Activated T-helper 1 cell treated with anti-CD3 and anti-CD28 coated beads, Interleukin-12 subunit alpha, Interleukin-12 subunit beta, Interleukin-2, Interleukin-4 antibody, amounts not matched to agents 30 ng/mL and 10 ng/mL and 1 ng/mL, durations not matched to agents 14 hours and 24 hours and 36 hours (primary cell): ENCODE results near the gene NBAS. TPM values are rescaled to one million over a fixed set of nuclear protein-coding genes. Genes with fewer than 3 reads are reported as not detected.

Experiments
- DNase-seq: peaks from one replicate; pipeline ENCODE4 v3.0.0; 2021; ENCODE audit warnings: low spot score
- H3K27ac Mint-ChIP-seq: one replicate; pipeline ENCODE4 v1.8.0; 2021; ENCODE audit warnings: mild to moderate bottlenecking, mixed read lengths
- H3K27me3 Mint-ChIP-seq: one replicate; pipeline ENCODE4 v1.8.0; 2022; ENCODE audit warnings: mild to moderate bottlenecking, moderate library complexity, mixed read lengths; ENCODE audit not compliant: insufficient read depth
- H3K36me3 Mint-ChIP-seq: one replicate; pipeline ENCODE4 v1.8.0; 2021; ENCODE audit warnings: low read depth, mixed read lengths
- H3K4me1 Mint-ChIP-seq: one replicate; pipeline ENCODE4 v1.8.0; 2021; ENCODE audit warnings: low read depth, mixed read lengths
- H3K4me3 Mint-ChIP-seq: one replicate; pipeline ENCODE4 v1.8.0; 2021; ENCODE audit warnings: mild to moderate bottlenecking, moderate library complexity, mixed read lengths
- H3K9me3 Mint-ChIP-seq: one replicate; pipeline ENCODE4 v1.8.0; 2021; ENCODE audit warnings: mixed read lengths
- intact Hi-C: fragments of 100-400 bp; cut with micrococcal nuclease; formaldehyde crosslinking; loops from one replicate; pipeline ENCODE4 v1.15.1; 2024
- total RNA-seq: library from RNA; stranded (reverse); gene quantifications from 2 replicates; pipeline ENCODE4 v1.2.3, GENCODE V29; 2022

The NBAS gene
- total RNA-seq, 1 donor from 2014 or later: 33.6 TPM

DNA sequence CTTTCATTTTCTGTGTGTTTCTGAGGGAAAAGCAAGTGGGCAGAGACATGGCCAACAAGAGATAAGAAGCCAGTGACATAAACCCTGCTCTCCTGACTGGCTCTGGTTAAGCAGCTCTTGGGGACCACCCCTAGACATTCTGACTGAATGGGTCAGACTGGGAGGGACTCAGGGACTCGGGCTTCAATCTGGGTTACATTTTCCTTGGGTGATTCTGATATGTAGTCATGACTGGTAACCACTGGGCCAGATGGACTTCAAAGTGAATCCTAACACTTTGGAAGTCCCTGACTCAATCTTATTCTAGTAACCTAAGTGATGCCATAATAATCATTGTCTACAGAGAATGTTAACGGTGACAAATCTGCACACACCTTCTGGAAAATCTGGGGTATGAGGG, 397.8 kb downstream of the NBAS start:
- intact Hi-C loops: no loop called here
- Mint-ChIP-seq H3K4me3 (no peak overlapping the region), H3K4me1 (peaks cover 7% of the 10 kb centered on the region), H3K36me3 (peaks cover 2% of the 10 kb centered on the region), H3K9me3 (no peaks in the 10 kb centered on the region), H3K27ac (no peak overlapping the region), H3K27me3 (peaks cover 9% of the 10 kb centered on the region)
- no peak for DNase-seq

- DNase-seq: no peak
- Mint-ChIP-seq H3K9me3 (no peaks in the 10 kb centered on the region), H3K4me3 (no peak overlapping the region), H3K36me3 (peaks cover 2% of the 10 kb centered on the region), H3K4me1 (peaks cover 7% of the 10 kb centered on the region), H3K27me3 (peaks cover 9% of the 10 kb centered on the region), H3K27ac (no peak overlapping the region)
- intact Hi-C loops: no loop called here
These were observed 398.5 kb downstream of the NBAS start for GRCh38 chr2:15162620-15163019.

DNA sequence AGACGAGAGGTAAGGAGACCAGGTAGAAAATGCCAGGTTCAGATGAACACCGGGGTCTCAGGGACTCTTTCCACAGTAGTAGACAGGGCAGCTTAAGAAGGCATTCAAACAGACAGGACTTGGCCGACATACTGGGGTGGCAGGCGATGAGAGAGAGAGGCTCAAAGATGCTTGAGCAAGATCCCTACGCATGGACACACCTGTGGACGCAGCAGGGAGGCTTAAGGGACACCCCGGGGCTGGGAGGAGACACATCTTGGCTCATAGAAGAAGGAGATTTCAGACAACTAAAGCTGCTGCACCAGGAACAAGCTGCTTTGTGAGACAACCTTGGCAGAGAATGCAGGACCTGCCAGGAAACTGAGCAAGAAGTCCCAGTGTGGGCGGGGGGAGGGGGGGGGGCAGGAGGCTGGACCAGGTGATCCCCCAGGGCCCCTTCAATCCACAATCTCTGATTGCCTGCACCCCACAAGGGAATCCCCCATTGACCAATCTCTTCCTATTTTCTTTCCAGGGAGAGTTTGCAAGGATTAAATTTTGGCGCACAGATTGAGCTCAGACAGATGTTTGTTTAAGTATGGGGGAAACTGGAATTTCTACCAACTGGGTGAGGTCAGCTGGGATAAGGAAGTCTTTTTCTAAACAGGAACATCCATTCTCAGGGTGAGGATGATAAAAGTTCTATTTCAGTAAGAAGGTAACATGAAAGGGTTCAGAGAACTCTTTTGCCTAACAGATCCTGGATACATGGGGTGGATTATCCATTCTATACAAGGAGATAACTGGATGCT, 400.7 kb downstream of the NBAS start:
- no peaks in the 10 kb centered on the region for H3K9me3 Mint-ChIP-seq
- intact Hi-C loops: no loop called here

GRCh38 chr2:15159751-15160177, 401.4 kb downstream of the NBAS start:
- intact Hi-C loops: loop anchor here (1.0 kb wide), 1 partner anchor 256 kb away; no protein-coding TSS in a partner anchor
- DNase-seq: no peak
- Mint-ChIP-seq H3K27me3 (peaks cover 17% of the 10 kb centered on the region), H3K27ac (no peak overlapping the region), H3K4me1 (peaks cover 17% of the 10 kb centered on the region), H3K9me3 (no peaks in the 10 kb centered on the region), H3K36me3 (no peaks in the 10 kb centered on the region), H3K4me3 (no peak overlapping the region)

More for the DNA sequence above, 400.7 kb downstream of the NBAS start:
- DNase-seq: no peak
- Mint-ChIP-seq H3K36me3 (no peaks in the 10 kb centered on the region), H3K4me1 (peaks cover 17% of the 10 kb centered on the region), H3K4me3 (no peak overlapping the region), H3K27me3 (peaks cover 16% of the 10 kb centered on the region), H3K27ac (no peak overlapping the region)

DNA sequence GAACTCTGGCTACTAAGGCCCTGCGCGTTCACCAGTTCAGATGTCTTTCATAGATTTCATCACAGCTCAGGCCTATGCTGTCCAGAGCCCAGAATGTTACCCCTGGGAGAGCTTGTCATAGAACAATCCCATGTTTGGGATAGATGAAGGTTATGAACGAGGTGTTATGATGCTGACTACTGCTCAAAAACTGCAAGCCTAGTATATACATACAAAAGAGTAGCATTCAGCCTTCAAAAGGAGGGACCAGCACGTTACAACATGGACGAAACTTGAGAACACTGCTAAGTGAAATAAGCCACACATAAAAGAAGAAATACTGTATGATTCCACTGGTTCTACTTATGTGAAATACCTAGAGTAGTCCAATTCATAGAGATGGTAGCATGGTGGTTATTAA, 401.9 kb downstream of the NBAS start:
- Mint-ChIP-seq H3K36me3 (no peaks in the 10 kb centered on the region), H3K4me1 (peaks cover 17% of the 10 kb centered on the region), H3K9me3 (no peaks in the 10 kb centered on the region), H3K4me3 (no peak overlapping the region), H3K27ac (no peak overlapping the region), H3K27me3 (peaks cover 18% of the 10 kb centered on the region)
- intact Hi-C loops: loop anchor here (1.0 kb wide), 1 partner anchor 256 kb away; no protein-coding TSS in a partner anchor
- DNase-seq: no peak

DNA sequence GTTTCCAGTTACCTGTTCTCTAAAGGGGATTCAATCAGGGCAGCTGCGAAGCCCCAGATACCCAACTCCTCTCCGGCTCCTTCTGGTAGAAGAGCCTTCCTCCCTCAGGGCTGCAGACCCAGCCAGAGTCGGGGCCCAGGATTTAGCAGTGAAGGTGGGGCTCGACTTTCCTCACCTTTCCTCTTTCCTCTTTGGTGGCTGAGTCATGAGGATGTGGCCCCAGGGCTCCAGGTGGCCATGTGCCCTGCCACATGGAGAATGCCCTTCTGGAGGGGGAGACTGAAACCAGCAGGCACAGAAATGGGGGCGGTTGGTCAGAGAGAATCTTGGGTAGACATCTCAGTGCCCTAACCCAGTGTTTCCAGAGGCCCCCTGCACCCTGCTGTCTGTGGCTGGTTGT, 402.6 kb downstream of the NBAS start:
- H3K27ac Mint-ChIP-seq: no peak overlapping the region
- peaks cover 20% of the 10 kb centered on the region for H3K27me3 Mint-ChIP-seq
- peaks cover 17% of the 10 kb centered on the region for H3K4me1 Mint-ChIP-seq
- no peak overlapping the region for H3K4me3 Mint-ChIP-seq
- H3K36me3 Mint-ChIP-seq: no peaks in the 10 kb centered on the region
- no peak for DNase-seq
- H3K9me3 Mint-ChIP-seq: no peaks in the 10 kb centered on the region
- intact Hi-C loops: no loop called here

- Mint-ChIP-seq H3K36me3 (no peaks in the 10 kb centered on the region), H3K27ac (no peak overlapping the region), H3K27me3 (peaks cover 20% of the 10 kb centered on the region), H3K9me3 (no peaks in the 10 kb centered on the region), H3K4me3 (no peak overlapping the region), H3K4me1 (peaks cover 17% of the 10 kb centered on the region)
- intact Hi-C loops: no loop called here
- no peak for DNase-seq
These were observed 403.0 kb downstream of the NBAS start for GRCh38 chr2:15158100-15158499.

DNA sequence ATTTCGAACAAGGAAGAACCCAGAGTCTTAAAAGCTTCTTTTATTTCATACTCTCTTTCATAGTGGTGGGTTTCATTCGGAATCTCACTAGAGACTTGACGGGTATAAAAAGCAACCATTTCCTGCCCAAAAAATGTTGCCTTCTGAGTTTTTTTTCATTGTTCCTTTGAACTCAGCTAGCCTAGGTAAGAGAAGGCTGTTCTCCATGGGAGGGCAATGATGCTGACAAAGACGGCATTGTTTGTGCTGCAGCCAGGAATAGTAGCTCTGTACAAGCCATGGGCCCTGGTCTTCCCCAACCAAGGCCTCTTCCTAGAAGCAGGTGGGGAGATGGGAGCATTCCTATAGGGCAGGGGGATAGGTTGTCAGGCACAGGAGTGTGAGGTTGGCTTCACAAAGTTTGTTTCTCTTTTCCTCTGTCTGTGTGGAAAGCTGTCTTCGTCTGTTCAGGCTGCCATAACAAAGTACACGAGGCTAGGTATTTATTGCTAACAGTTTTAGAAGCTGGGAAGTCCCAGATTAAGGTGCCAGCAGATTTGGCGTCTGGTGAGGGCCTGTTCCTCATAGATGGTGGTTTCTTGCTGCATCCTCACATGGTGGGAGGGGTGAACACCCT, 405.1 kb downstream of the NBAS start:
- peaks cover 16% of the 10 kb centered on the region for H3K27me3 Mint-ChIP-seq
- intact Hi-C loops: no loop called here

DNA sequence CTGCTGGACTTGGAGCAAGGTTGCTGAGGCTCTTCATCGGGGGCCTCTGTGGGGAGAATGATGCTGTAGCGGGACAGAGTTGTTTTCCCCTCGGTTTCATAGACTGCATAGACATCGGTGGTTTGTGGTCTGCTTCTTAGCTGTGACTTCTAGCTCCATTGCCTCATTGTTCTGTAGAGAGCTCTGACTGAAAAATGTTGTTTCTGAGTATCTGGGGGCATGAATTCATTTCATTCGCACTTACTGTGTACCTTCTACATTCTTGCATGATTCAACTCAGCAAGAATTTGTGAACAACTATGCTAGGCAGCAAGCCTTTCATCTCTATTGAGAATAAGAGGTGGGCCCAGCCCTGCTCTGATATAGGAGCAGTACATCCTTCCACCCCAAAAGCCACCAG, 406.8 kb downstream of the NBAS start:
- Mint-ChIP-seq H3K27me3 (peaks cover 10% of the 10 kb centered on the region), H3K27ac (no peak overlapping the region), H3K4me3 (no peak overlapping the region), H3K9me3 (no peaks in the 10 kb centered on the region), H3K36me3 (peaks cover 1% of the 10 kb centered on the region), H3K4me1 (peaks cover 11% of the 10 kb centered on the region)
- intact Hi-C loops: loop anchor here (1.0 kb wide), 1 partner anchor 12 kb away; no protein-coding TSS in a partner anchor
- no peak for DNase-seq

More for the DNA sequence above, 405.1 kb downstream of the NBAS start:
- no peaks in the 10 kb centered on the region for H3K9me3 Mint-ChIP-seq
- H3K4me1 Mint-ChIP-seq: peaks cover 17% of the 10 kb centered on the region
- H3K4me3 Mint-ChIP-seq: no peak overlapping the region
- no peak overlapping the region for H3K27ac Mint-ChIP-seq
- peaks cover 1% of the 10 kb centered on the region for H3K36me3 Mint-ChIP-seq
- DNase-seq: no peak

DNA sequence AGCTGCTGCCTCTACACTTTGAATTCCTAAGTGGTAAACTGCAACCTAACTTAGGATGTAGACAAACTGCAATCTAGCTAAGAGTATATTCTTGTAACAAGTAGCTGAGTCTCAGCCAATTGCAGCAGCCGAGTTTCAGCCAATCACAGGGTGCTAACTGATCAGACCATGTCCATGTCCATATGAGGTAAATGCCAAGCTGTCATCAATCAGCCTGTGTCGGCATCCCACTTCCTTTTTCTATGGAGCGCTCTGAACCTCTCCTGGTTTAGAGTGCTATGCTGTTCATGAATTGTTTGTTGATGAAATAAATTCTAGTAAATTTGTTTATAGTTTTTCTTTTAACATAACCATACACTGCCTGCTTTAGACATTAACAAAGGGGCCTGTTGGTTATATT, 408.8 kb downstream of the NBAS start:
- Mint-ChIP-seq H3K4me1 (peaks cover 11% of the 10 kb centered on the region), H3K4me3 (no peak overlapping the region), H3K9me3 (no peaks in the 10 kb centered on the region), H3K27me3 (peaks cover 10% of the 10 kb centered on the region), H3K27ac (no peak overlapping the region), H3K36me3 (peaks cover 1% of the 10 kb centered on the region)
- DNase-seq: no peak
- intact Hi-C loops: no loop called here

GRCh38 chr2:15149063-15149462, 412.1 kb downstream of the NBAS start:
- H3K27me3 Mint-ChIP-seq: peaks cover under 1% of the 10 kb centered on the region
- DNase-seq: no peak
- peaks cover 1% of the 10 kb centered on the region for H3K36me3 Mint-ChIP-seq
- H3K4me1 Mint-ChIP-seq: no peaks in the 10 kb centered on the region
- H3K27ac Mint-ChIP-seq: no peak overlapping the region
- H3K4me3 Mint-ChIP-seq: no peak overlapping the region
- intact Hi-C loops: no loop called here
- no peaks in the 10 kb centered on the region for H3K9me3 Mint-ChIP-seq

DNA sequence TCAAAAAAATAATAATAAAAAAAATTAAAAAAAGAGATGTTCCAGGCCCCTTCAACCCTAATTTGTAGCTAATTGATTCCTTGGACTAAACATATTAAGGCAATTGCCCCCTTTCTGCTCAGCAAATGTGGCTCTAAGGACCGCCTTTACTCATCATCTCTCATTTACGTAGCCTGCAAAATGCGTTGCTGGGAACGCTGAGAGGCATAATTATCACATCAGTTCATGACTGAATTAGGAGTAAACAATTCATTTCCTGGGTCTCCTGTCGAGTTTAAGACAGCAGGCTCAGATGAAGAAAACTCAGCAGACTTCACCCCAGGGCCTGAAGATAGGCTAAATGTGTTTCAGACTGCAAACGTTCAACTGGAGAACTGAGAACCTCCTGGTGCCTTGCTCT, 413.5 kb downstream of the NBAS start:
- Mint-ChIP-seq H3K27ac (no peak overlapping the region), H3K36me3 (peaks cover 1% of the 10 kb centered on the region), H3K27me3 (no peaks in the 10 kb centered on the region), H3K9me3 (peaks cover 5% of the 10 kb centered on the region), H3K4me1 (peaks cover 7% of the 10 kb centered on the region), H3K4me3 (no peak overlapping the region)
- intact Hi-C loops: no loop called here
- no peak for DNase-seq

DNA sequence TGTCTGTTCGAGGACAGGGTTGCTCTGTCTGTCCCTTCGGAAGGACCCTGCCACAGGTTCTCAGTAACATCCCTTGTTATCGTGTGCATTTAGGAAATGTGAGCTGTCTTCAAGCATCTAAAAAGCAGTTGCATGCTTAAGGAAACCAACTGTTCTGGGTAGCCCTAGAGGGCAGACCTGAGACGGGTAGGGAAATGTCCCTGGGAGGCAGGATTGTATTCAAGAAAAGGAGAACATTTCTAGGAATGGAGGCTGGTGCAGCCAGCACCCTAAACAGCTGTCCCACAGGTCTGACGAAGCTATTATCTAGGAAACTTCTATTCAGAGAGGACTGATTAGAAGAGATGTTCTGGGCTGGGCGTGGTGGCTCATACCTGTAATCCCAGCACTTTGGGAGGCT, 414.2 kb downstream of the NBAS start:
- H3K9me3 Mint-ChIP-seq: peaks cover 9% of the 10 kb centered on the region
- H3K36me3 Mint-ChIP-seq: peaks cover 4% of the 10 kb centered on the region

More for the DNA sequence above, 414.2 kb downstream of the NBAS start:
- intact Hi-C loops: no loop called here
- Mint-ChIP-seq H3K27me3 (no peaks in the 10 kb centered on the region), H3K4me3 (no peak overlapping the region), H3K27ac (no peak overlapping the region), H3K4me1 (peaks cover 13% of the 10 kb centered on the region)
- no peak for DNase-seq
